Testis (tissue), 3 donors: ENCODE results near the gene SHROOM2. TPM values are rescaled to one million over a fixed set of nuclear protein-coding genes. Genes with fewer than 3 reads are reported as not detected.

Experiments used
- DNase-seq: peaks from one replicate; pipeline ENCODE4 v3.0.0-alpha.2; 2019
- H3K27ac ChIP-seq, 2 donors: fragments of 200-600 bp; sonication (generic); one replicate each; pipeline ENCODE4 v1.5.1; 2019
- H3K27me3 ChIP-seq: fragments of 200-600 bp; sonication (generic); one replicate; pipeline ENCODE4 v1.5.1; 2019
- H3K36me3 ChIP-seq: fragments of 200-600 bp; sonication (generic); one replicate; pipeline ENCODE4 v1.5.1; 2017; ENCODE audit warnings: low read depth; ENCODE audit errors: missing control alignments
- H3K4me1 ChIP-seq: fragments of 200-600 bp; sonication (generic); one replicate; pipeline ENCODE4 v1.5.1; 2019
- H3K4me3 ChIP-seq, 2 donors: fragments of 200-600 bp; sonication (generic); one replicate each; pipeline ENCODE4 v1.5.1; 2017 to 2019
- H3K9me3 ChIP-seq: fragments of 200-600 bp; sonication (generic); one replicate; pipeline ENCODE4 v1.5.1; 2017
- CTCF ChIP-seq, 3 experiments: fragments of 450-650 bp in 2 of 3; fragments of 200-600 bp in 1 of 3; sonication (generic) in 1 of 3; IDR thresholded peaks; one replicate each; pipeline ENCODE4 v1.5.1; 2016 to 2019; ENCODE audit warnings: antibody characterized with exemption in 3 of 3, mild to moderate bottlenecking in 2 of 3, moderate library complexity in 1 of 3
- POLR2A ChIP-seq: fragments of 450-650 bp; IDR thresholded peaks from one replicate; pipeline ENCODE4 v1.6.1; 2017; ENCODE audit warnings: antibody characterized with exemption, mild to moderate bottlenecking, moderate library complexity
- WGBS, 2 donors: methylation state at CpG; one replicate each; pipeline ENCODE4 v1.1.5; 2018; 5-methylcytosine and 5-hydroxymethylcytosine counted together
- intact Hi-C: fragments of 100-400 bp; cut with DNase I; formaldehyde crosslinking; loops from one replicate; pipeline ENCODE4 v1.15.1; 2023; ENCODE audit warnings: low total_unique reads
- polyA plus RNA-seq: library from polyadenylated mRNA; stranded (reverse); fragments of 350-450 nt; fragmentation: Illumina TruSeq; extraction: RNeasy Lipid Tissue Mini Kit (QIAGEN cat#74804); gene quantifications from one replicate; pipeline ENCODE4 v1.2.3, GENCODE V29; 2014; ENCODE audit warnings: low read depth, low replicate concordance; ENCODE audit not compliant: insufficient read depth
- total RNA-seq, 2 donors: library from RNA; depleted of rRNA; stranded (reverse); fragments of >200 nt; gene quantifications; one replicate each; pipeline ENCODE4 v1.2.3, GENCODE V29; 2016

Gene SHROOM2
- total and polyA plus RNA-seq, 3 donors from 2014 or later = 8.2 to 46.0 (median 22.1) TPM

DNA sequence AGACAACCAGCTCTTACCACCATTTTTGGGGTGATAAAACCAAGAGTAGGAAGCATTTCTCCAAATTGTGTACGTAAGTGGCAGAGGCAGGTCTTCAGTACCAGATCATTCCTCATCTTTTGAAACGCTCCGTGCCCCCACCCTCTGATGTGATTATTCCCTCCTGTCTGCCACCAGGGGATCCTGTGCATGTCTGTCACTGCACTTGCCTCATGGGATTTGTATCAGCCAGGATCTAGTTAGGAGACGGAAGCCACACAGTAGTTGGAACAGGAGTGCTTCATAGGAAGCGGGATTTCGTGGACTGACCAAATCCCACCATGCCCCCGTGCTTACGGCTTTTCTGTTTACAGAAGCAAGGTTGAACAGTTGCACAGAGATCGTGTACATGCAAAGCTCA lies 75.5 kb downstream of the SHROOM2 start:
- WGBS, 2 donors = 89 to 92% methylated on average over 9 of the region's 9 CpGs
- TF ChIP-seq POLR2A (no peak), CTCF (IDR thresholded peaks at IDR 0.05) (no peak)

DNA sequence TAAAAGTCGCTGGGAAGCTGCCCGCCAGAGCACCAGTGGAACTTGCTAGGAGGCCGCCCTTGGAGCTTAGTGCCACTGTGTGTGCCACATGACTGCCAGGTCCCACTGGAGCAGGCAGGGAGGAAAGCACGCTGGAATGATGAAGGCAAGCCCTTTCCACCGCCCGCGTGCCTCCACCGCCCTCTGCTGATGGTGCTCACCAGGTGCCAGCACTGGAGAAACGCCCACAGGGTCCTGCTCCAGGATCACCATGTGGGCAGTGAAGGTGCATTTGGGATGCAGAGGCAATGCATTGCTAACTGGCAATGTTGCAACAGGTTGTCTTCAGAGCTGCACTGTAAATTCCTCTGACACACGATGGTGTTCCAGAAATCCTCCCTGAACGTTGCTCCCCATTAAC lies 76.3 kb downstream of the SHROOM2 start:
- Histone ChIP-seq H3K36me3 (no peaks in the 10 kb centered on the region), H3K27ac (no peak overlapping the region), H3K4me3 (no peak overlapping the region), H3K4me1 (no peaks in the 10 kb centered on the region), H3K27me3 (no peaks in the 10 kb centered on the region), H3K9me3 (no peaks in the 10 kb centered on the region)
- TF ChIP-seq CTCF (IDR thresholded peaks at IDR 0.05) (no peak), POLR2A (no peak)
- 71% methylated on average over 2 of the region's 11 CpGs; no CpG with 5 or more reads in 1 of the 2 donors for WGBS, 2 donors
- intact Hi-C loops = no loop called here
- DNase-seq = no peak

More for the DNA sequence above, 75.5 kb downstream of the SHROOM2 start:
- H3K4me3 ChIP-seq = no peak overlapping the region
- no peak overlapping the region for H3K27ac ChIP-seq
- intact Hi-C loops = no loop called here
- no peaks in the 10 kb centered on the region for H3K4me1 ChIP-seq
- H3K27me3 ChIP-seq = no peaks in the 10 kb centered on the region
- H3K36me3 ChIP-seq = no peaks in the 10 kb centered on the region
- no peaks in the 10 kb centered on the region for H3K9me3 ChIP-seq
- no peak for DNase-seq

GRCh38 chrX:9862953-9863352 lies 76.7 kb downstream of the SHROOM2 start:
- no peak overlapping the region for H3K27ac ChIP-seq
- H3K4me1 ChIP-seq = no peaks in the 10 kb centered on the region
- no peaks in the 10 kb centered on the region for H3K9me3 ChIP-seq
- 96 to 100% methylated on average over 7 of the region's 7 CpGs for WGBS, 2 donors
- TF ChIP-seq CTCF (IDR thresholded peaks at IDR 0.05) (no peak), POLR2A (no peak)
- DNase-seq = no peak
- H3K36me3 ChIP-seq = no peaks in the 10 kb centered on the region
- no peaks in the 10 kb centered on the region for H3K27me3 ChIP-seq
- intact Hi-C loops = no loop called here
- no peak overlapping the region for H3K4me3 ChIP-seq

- 87 to 96% methylated on average over 7 to 10 of the region's 10 CpGs for WGBS, 2 donors
- Histone ChIP-seq H3K27me3 (no peaks in the 10 kb centered on the region), H3K4me1 (no peaks in the 10 kb centered on the region), H3K27ac (no peak overlapping the region), H3K36me3 (no peaks in the 10 kb centered on the region), H3K9me3 (no peaks in the 10 kb centered on the region), H3K4me3 (no peak overlapping the region)
- intact Hi-C loops = no loop called here
- DNase-seq = no peak
- TF ChIP-seq POLR2A (no peak), CTCF (IDR thresholded peaks at IDR 0.05) (no peak)
Measured at GRCh38 chrX:9864011-9864410, 77.8 kb downstream of the SHROOM2 start.

DNA sequence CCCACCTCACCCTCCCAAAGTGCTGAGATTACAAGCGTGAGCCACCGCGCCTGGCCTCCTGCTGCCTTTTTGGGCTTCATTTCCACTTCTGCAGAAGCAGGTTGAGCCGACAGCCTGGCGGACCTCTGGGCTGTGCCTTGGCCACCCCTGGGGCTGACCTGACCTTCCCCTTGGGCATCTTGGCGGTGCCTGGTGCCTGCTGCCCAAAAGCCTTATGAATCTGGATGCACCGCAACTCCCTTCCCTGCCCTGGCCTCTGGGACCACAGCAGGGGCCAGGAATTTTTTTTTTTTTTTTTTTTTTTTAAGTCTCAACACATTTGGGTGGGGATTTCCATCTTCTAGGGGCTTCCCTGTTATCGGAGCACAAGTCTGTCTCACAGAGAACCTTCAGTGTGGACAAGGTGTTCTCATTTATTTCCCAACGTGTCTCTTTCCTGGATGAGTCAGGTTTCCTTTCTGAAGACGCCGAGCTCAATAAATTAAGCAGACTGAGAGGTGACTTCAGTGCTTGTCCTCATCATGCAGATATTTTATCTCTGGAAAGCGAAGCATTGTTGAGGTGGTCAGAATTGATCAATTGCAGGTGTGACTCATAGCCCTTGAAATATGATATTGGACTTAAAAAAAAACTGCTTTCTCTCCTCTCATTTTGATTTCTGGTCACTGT lies 79.7 kb downstream of the SHROOM2 start:
- Histone ChIP-seq H3K36me3 (no peaks in the 10 kb centered on the region), H3K4me3 (no peak overlapping the region), H3K4me1 (no peaks in the 10 kb centered on the region), H3K9me3 (no peaks in the 10 kb centered on the region), H3K27me3 (no peaks in the 10 kb centered on the region), H3K27ac (no peak overlapping the region)
- no peak for DNase-seq
- WGBS, 2 donors = 63 to 64% methylated on average over 6 to 12 of the region's 12 CpGs
- intact Hi-C loops = no loop called here
- no peak for TF ChIP-seq CTCF (IDR thresholded peaks at IDR 0.05)
- TF ChIP-seq POLR2A = no peak
